Urothelium cell line (cell line): ENCODE measurements around the gene RPL10A.
"Not testable (repeated sequence)": the region's sequence is repeated elsewhere in the genome, so short reads cannot be mapped to it uniquely, and the experiment has no call there.

ENCODE experiments used
- DNase-seq: peaks from one replicate; pipeline ENCODE4 v3.0.0; 2011; ENCODE audit warnings: low spot score, mixed read lengths
- FAIRE-seq: peaks from 2 replicates; lab custom pipeline; 2011; peaks lifted over from hg19 to GRCh38; lab: Jason Lieb, UNC

The RPL10A gene

DNA sequence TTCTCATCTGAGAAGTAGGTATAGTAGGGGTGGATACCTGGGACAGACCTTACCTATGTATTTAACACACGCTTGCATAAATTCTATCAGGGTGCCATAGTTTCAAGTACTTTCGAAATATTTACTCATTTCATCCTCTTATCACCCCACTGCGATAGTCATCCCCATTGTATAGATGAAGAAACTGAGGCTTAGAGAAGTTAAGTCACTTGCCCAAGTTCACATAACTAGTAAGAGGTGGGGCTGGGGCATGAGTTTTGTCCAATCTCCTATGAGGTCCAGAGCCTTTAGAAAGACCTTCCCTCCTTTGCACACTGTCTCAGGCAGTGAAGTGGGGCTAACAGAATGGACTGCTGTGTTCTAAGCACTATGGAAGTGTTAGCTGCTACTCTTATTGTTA is 38.3 kb downstream of the RPL10A start:
- no peak for FAIRE-seq
- no peak for DNase-seq

DNA sequence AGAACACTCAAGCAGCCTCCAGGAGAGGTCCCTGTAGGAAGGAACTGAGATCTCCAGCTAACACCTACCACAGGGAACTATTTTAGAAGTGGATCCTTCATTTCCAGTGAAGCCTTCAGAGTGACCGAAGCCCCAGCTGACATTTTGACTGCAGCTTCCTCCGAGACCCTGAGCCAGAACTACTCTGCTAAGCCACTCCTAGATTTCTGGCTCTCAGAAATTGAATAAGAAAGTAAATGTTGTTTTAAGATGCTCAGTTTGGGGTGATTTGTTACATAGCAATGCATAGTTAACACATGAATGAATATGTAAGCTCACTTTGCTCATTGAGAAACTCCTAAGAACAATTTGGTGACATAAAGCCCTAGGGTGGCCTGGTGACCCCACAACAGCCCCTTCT is 39.0 kb downstream of the RPL10A start:
- DNase-seq (no peak), FAIRE-seq (no peak)

GRCh38 chr6:35508027-35508426 is 39.8 kb downstream of the RPL10A start:
- DNase-seq (no peak), FAIRE-seq (no peak)

GRCh38 chr6:35508542-35508941 is 40.3 kb downstream of the RPL10A start:
- DNase-seq (no peak), FAIRE-seq (no peak)

- FAIRE-seq (no peak), DNase-seq (no peak)
Measured at GRCh38 chr6:35510916-35511561, 42.8 kb downstream of the RPL10A start.

- no peak for FAIRE-seq
- no peak for DNase-seq
Measured at GRCh38 chr6:35511562-35511941, 43.4 kb downstream of the RPL10A start.

DNA sequence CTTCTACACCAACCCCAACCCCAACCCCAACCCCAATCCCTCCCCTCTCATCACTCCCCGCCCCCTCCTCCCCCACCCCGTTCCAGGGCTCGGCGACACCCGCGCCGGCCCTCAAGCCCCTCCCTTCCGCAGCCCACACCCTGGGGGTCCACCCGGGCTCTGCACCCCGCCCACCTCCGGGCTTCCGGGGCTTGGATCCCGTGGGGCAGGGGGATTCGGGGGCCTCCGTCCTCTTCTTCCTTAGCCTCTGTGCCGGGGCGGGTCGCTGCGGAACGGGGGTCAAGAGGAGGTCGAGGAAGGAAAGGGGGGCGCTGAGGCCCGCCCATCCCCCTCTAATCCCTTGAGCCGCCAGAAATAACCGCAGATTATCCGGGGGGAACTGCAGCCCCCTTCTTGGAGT is 43.8 kb downstream of the RPL10A start:
- DNase-seq (no peak), FAIRE-seq (no peak)

- DNase-seq (no peak), FAIRE-seq (no peak)
Measured at GRCh38 chr6:35512740-35513139, 44.5 kb downstream of the RPL10A start, which contains the start of gene TULP1. TSS of gene TULP1 (minus strand) at chr6:35512896. CDS start at chr6:35512858, 38 bp downstream.

- DNase-seq (no peak), FAIRE-seq (no peak)
Measured at GRCh38 chr6:35514587-35514986, 46.4 kb downstream of the RPL10A start.

DNA sequence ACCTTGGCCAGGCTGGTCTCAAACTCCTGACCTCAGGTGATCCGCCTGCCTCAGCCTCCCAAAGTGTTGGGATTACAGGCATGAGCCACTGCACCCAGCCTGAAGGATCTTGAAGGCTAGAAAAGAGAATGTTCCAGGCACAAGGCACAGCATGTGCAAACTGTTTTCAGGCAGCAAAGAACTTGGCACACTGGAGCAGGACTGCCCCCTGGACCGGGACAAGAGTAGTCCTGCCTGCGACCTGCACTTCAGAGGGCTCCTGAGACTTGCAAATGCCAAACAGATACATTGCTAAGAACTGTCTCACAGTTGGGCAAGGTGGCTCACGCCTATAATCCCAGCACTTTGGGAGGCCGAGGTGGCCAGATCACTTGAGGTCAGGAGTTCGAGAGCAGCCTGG is 47.7 kb downstream of the RPL10A start:
- FAIRE-seq, result not testable (repeated sequence)

DNA sequence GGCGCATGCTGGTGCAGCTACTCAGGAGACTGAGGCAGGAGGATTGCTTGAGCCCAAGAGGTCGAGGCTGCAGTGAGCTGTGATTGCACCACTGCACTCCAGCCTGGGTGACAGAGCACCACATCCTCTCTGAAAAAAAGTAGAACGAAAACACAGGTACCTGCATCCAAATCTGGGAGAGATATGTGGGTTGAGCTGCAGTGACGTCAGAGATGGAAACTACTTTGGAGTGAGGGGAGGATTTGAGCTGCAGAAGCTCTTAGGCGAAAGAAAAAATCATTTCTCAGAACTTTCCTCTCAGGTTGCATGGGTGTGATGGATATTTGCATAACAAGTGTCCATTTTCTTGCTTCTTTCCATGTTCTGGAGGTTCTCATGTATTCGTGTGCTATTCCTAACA is 48.5 kb downstream of the RPL10A start:
- DNase-seq (no peak), FAIRE-seq (no peak)

More for the DNA sequence above, 47.7 kb downstream of the RPL10A start:
- DNase-seq, result not testable (repeated sequence)

DNA sequence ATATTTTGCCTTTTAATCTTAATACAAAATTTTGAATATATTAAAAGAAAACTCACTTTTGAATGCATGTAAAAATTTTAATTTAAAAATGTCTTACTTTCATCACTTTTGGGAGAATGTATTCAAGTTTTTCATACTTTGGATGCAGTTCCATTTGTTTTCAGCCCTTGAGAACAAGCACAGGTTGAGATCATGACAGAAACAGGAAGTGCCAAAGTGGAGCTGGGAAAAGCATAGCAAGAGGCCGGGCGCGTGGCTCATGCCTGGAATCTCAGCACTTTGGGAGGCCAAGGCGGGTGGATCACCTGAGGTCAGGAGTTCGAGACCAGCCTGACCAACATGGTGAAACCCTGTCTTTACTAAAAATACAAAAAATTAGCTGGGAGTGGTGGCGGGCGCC is 49.8 kb downstream of the RPL10A start:
- FAIRE-seq, DNase-seq: not testable (repeated sequence)

GRCh38 chr6:35518566-35519312 is 50.5 kb downstream of the RPL10A start:
- no peak for FAIRE-seq
- no peak for DNase-seq

GRCh38 chr6:35519313-35520015 is 51.3 kb downstream of the RPL10A start:
- DNase-seq (no peak), FAIRE-seq (no peak)
